SK-N-SH (cell line): ENCODE measurements around the gene NEK8. TPM values are rescaled to one million over a fixed set of nuclear protein-coding genes. Genes with fewer than 3 reads are reported as not detected.

Source experiments
- CTCF ChIA-PET: fragments of 300-600, 350-600 bp; formaldehyde crosslinking; extraction: SDS; loops from one replicate; lab custom pipeline; 2021; lab: Yijun Ruan, JAX
- POLR2A ChIA-PET: fragments of 350-600 bp; sonication (Branson Sonifier 250); formaldehyde crosslinking; extraction: SDS; loops from one replicate; lab custom pipeline; 2020; ENCODE audit warnings: antibody characterized with exemption, inconsistent platforms; lab: Yijun Ruan, JAX
- DNase-seq: peaks from one replicate; pipeline ENCODE4 v3.0.0; 2012
- H2AFZ ChIP-seq: fragments of 200-600 bp; sonication (generic); 2 replicates; pipeline ENCODE4 v1.8.1; 2016; ENCODE audit warnings: antibody characterized with exemption, mild to moderate bottlenecking, low read depth
- H3F3A ChIP-seq: fragments of 200-600 bp; sonication (generic); replicated peaks from 2 replicates; pipeline ENCODE3; 2016; ENCODE audit warnings: antibody characterized with exemption, mild to moderate bottlenecking; ENCODE audit not compliant: insufficient read depth
- H3K27ac ChIP-seq, 2 experiments: fragments of 200-500 bp in 1 of 2; fragments of 200-600 bp in 1 of 2; sonication (Bioruptor generic) in 1 of 2; sonication (generic), shearing (Covaris generic) in 1 of 2; 2 replicates each; pipeline versions ENCODE4 v1.5.1 to v1.6.1; 2014 to 2016; ENCODE audit warnings: low read depth in 2 of 2, inconsistent platforms in 1 of 2, low read length in 1 of 2, mild to moderate bottlenecking in 1 of 2, mixed read lengths in 1 of 2
- H3K27me3 ChIP-seq: fragments of 200-600 bp; sonication (generic), shearing (Covaris generic); 2 replicates; pipeline ENCODE4 v1.6.1; 2016; ENCODE audit warnings: mixed run types; ENCODE audit not compliant: insufficient read depth
- H3K36me3 ChIP-seq, 2 experiments: fragments of 200-500 bp in 1 of 2; fragments of 200-600 bp in 1 of 2; sonication (Bioruptor generic) in 1 of 2; sonication (generic) in 1 of 2; replicated peaks in 1 of 2; 2 replicates each; pipeline versions ENCODE3 to v1.5.1; 2014 to 2016; ENCODE audit warnings: low read length in 1 of 2, mild to moderate bottlenecking in 1 of 2; ENCODE audit not compliant: insufficient read depth in 2 of 2, control insufficient read depth in 1 of 2
- H3K4me1 ChIP-seq, 2 experiments: fragments of 200-500 bp in 1 of 2; fragments of 200-600 bp in 1 of 2; sonication (Bioruptor generic) in 1 of 2; sonication (generic), shearing (Covaris generic) in 1 of 2; 2 replicates each; pipeline versions ENCODE4 v1.5.1 to v1.6.1; 2014 to 2016; ENCODE audit warnings: low read depth in 1 of 2, low read length in 1 of 2, mixed run types in 1 of 2; ENCODE audit not compliant: insufficient read depth in 2 of 2, control insufficient read depth in 1 of 2
- H3K4me2 ChIP-seq: fragments of 200-600 bp; sonication (generic), shearing (Covaris generic); 2 replicates; pipeline ENCODE4 v1.6.1; 2017; ENCODE audit warnings: mixed run types
- H3K4me3 ChIP-seq, 2 experiments: fragments of 200-500 bp in 1 of 2; fragments of 200-600 bp in 1 of 2; sonication (Bioruptor generic) in 1 of 2; sonication (generic), shearing (Covaris generic) in 1 of 2; 2 replicates each; pipeline versions ENCODE4 v1.5.1 to v1.8.1; 2014 to 2016; ENCODE audit warnings: low read depth in 2 of 2, inconsistent platforms in 1 of 2, low read length in 1 of 2, mild to moderate bottlenecking in 1 of 2, mixed read lengths in 1 of 2, moderate library complexity in 1 of 2
- H3K79me2 ChIP-seq: fragments of 200-600 bp; sonication (generic); 2 replicates; pipeline ENCODE4 v1.8.1; 2017; ENCODE audit warnings: mild to moderate bottlenecking; ENCODE audit not compliant: insufficient read depth
- H3K9ac ChIP-seq: fragments of 200-600 bp; sonication (generic); 2 replicates; pipeline ENCODE4 v1.6.1; 2017; ENCODE audit warnings: mixed run types
- H3K9me2 ChIP-seq: fragments of 200-600 bp; sonication (generic); 2 replicates; pipeline ENCODE4 v1.6.1; 2017; ENCODE audit warnings: mixed run types
- H3K9me3 ChIP-seq: fragments of 200-600 bp; sonication (generic); 2 replicates; pipeline ENCODE4 v1.6.1; 2017; ENCODE audit warnings: mixed run types, mild to moderate bottlenecking, moderate library complexity
- H4K20me1 ChIP-seq: fragments of 200-600 bp; sonication (generic); 2 replicates; pipeline ENCODE4 v1.6.1; 2017; ENCODE audit warnings: mild to moderate bottlenecking, mixed run types; ENCODE audit not compliant: insufficient read depth
- ELF1 ChIP-seq: IDR thresholded peaks from 2 replicates; pipeline ENCODE4 v1.4.0; 2012
- FOSL2 ChIP-seq: IDR thresholded peaks from 2 replicates; pipeline ENCODE4 v1.4.0; 2012; ENCODE audit warnings: low read depth, mild to moderate bottlenecking, moderate library complexity, borderline replicate concordance
- FOXM1 ChIP-seq: IDR thresholded peaks from 2 replicates; pipeline ENCODE4 v1.4.0; 2012; ENCODE audit warnings: low read depth, mild to moderate bottlenecking
- MXI1 ChIP-seq: IDR thresholded peaks from 2 replicates; pipeline ENCODE4 v1.6.1; 2012; ENCODE audit warnings: mild to moderate bottlenecking, low read depth, low read length, improper control_type of control experiment
- NFIC ChIP-seq: IDR thresholded peaks from 2 replicates; pipeline ENCODE4 v1.4.0; 2012; ENCODE audit warnings: borderline replicate concordance
- NRF1 ChIP-seq: IDR thresholded peaks from 2 replicates; pipeline ENCODE4 v1.6.1; 2012; ENCODE audit warnings: low read depth, mild to moderate bottlenecking, low read length
- RCOR1 ChIP-seq: fragments of 150-350 bp; IDR thresholded peaks from 2 replicates; pipeline ENCODE4 v1.6.1; 2017; ENCODE audit warnings: antibody characterized with exemption, low read length
- REST ChIP-seq: IDR thresholded peaks from 2 replicates; pipeline ENCODE4 v1.6.1; 2012; ENCODE audit warnings: mild to moderate bottlenecking, low read depth, low read length, moderate library complexity
- RXRA ChIP-seq: IDR thresholded peaks from 2 replicates; pipeline ENCODE4 v1.4.0; 2012; ENCODE audit warnings: low read depth, mild to moderate bottlenecking, borderline replicate concordance
- SMC3 ChIP-seq: IDR thresholded peaks from 2 replicates; pipeline ENCODE4 v1.6.1; 2012; ENCODE audit warnings: low read depth, low read length, improper control_type of control experiment
- TAF1 ChIP-seq: IDR thresholded peaks from 2 replicates; pipeline ENCODE4 v1.6.1; 2012; ENCODE audit warnings: low read depth, mild to moderate bottlenecking, low read length, moderate library complexity, borderline replicate concordance
- TCF12 ChIP-seq: IDR thresholded peaks from 2 replicates; pipeline ENCODE4 v1.4.0; 2012
- USF1 ChIP-seq: IDR thresholded peaks from 2 replicates; pipeline ENCODE4 v1.4.0; 2012; ENCODE audit warnings: low read depth, borderline replicate concordance
- ZBTB33 ChIP-seq: IDR thresholded peaks from 2 replicates; pipeline ENCODE4 v1.4.0; 2012; ENCODE audit warnings: low read depth, borderline replicate concordance
- WGBS: methylation state at CpG from one replicate; pipeline ENCODE4 v1.1.6; 2017; ENCODE audit warnings: low lambda C conversion rate; 5-methylcytosine and 5-hydroxymethylcytosine counted together
- polyA plus RNA-seq, 3 experiments: library from polyadenylated mRNA; depleted of rRNA; stranded (reverse); fragments of >200 nt; gene quantifications; 2 replicates each; pipeline ENCODE4 v1.2.3, GENCODE V29; 2012

The NEK8 gene
- polyA plus RNA-seq, 1 of the 3 experiments (the other 2 are of a cell fraction), result 6.0 TPM

GRCh38 chr17:28758411-28759121 lies 30.0 kb downstream of the NEK8 start (continued):
- TF ChIP-seq REST, result no peak
- no peak for TF ChIP-seq TAF1
- TF ChIP-seq NFIC, result no peak
- no peak for TF ChIP-seq NRF1
- TF ChIP-seq MXI1, result no peak
- no peak for TF ChIP-seq ZBTB33
- TF ChIP-seq RCOR1, result no peak
- TF ChIP-seq USF1, result no peak
- no peak for TF ChIP-seq FOXM1
- TF ChIP-seq RXRA, result no peak
- TF ChIP-seq, all 33 proteins: peak for 0

- Histone ChIP-seq H3F3A (peaks cover 39% of the 10 kb centered on the region), H3K9me3 (no peaks in the 10 kb centered on the region), H3K27ac (no peak overlapping the region), H3K36me3 (peaks cover 14 to 37% of the 10 kb centered on the region in 2 experiments), H3K9me2 (no peaks in the 10 kb centered on the region), H4K20me1 (peaks cover 5% of the 10 kb centered on the region; the same call in 1 of the 2 replicates), H3K4me1 (peaks cover 0 to 19% of the 10 kb centered on the region in 2 experiments; a peak in 1 of 4 replicates), H3K4me2 (no peak overlapping the region), H3K79me2 (peaks cover 7% of the 10 kb centered on the region; the same call in 1 of the 2 replicates), H3K9ac (no peak overlapping the region), H3K27me3 (no peaks in the 10 kb centered on the region), H2AFZ (no peak overlapping the region), H3K4me3 (no peak overlapping the region)
- 92% methylated on average over 14 of the region's 18 CpGs for WGBS
- POLR2A ChIA-PET, result no interaction called here
- DNase-seq, result no peak
- CTCF ChIA-PET, result interaction anchor here (1.2 to 6.5 kb wide), 3 partner anchors 11 to 120 kb away, joined by 3 to 125 read pairs (median 84); partner anchors contain the start of genes NEK8, TLCD1 and TRAF4
- no peak for TF ChIP-seq SMC3
- no peak for TF ChIP-seq USF1
- no peak for TF ChIP-seq ELF1
- no peak for TF ChIP-seq TCF12
- no peak for TF ChIP-seq FOSL2
- TF ChIP-seq REST, result no peak
- TF ChIP-seq RCOR1, result no peak
Measured at GRCh38 chr17:28759256-28759865, 30.8 kb downstream of the NEK8 start.
